Spleen (tissue), 7 donors: Measurements from ENCODE around the gene ADAMTS17.

Experiments used
- POLR2A ChIP-seq, 3 donors: fragments of 450-650 bp; IDR thresholded peaks; one replicate each; pipeline ENCODE4 v1.5.1; 2017; ENCODE audit warnings: antibody characterized with exemption in 3 of 3, mild to moderate bottlenecking in 1 of 3
- POLR2AphosphoS5 ChIP-seq, 3 donors: sonication (generic); formaldehyde crosslinking; IDR thresholded peaks; one replicate each; pipeline ENCODE4 v1.5.1; 2017; ENCODE audit warnings: antibody characterized with exemption in 3 of 3
- TF ChIP-seq, protein P1 (sequence below), 11 experiments: fragments of 200-600 bp in 7 of 11; fragments of 450-650 bp in 4 of 11; sonication (generic) in 4 of 11; IDR thresholded peaks in 8 of 11; conservative IDR thresholded peaks in 3 of 11; 1 replicate in 7 of 11; 2 replicates in 4 of 11; pipeline versions ENCODE4 v1.4.0 to v1.8.0; 2016 to 2021; ENCODE audit warnings: antibody characterized with exemption in 11 of 11, inconsistent platforms in 4 of 11, mild to moderate bottlenecking in 1 of 11
- donor health status: DM: no; HTN: no; CAD: no; lungs with moderate emphysema.
- donor health status: DM: no; HTN: no; CAD: no.
- donor health status: DM: no; HTN: no; CAD: no.

DNA sequence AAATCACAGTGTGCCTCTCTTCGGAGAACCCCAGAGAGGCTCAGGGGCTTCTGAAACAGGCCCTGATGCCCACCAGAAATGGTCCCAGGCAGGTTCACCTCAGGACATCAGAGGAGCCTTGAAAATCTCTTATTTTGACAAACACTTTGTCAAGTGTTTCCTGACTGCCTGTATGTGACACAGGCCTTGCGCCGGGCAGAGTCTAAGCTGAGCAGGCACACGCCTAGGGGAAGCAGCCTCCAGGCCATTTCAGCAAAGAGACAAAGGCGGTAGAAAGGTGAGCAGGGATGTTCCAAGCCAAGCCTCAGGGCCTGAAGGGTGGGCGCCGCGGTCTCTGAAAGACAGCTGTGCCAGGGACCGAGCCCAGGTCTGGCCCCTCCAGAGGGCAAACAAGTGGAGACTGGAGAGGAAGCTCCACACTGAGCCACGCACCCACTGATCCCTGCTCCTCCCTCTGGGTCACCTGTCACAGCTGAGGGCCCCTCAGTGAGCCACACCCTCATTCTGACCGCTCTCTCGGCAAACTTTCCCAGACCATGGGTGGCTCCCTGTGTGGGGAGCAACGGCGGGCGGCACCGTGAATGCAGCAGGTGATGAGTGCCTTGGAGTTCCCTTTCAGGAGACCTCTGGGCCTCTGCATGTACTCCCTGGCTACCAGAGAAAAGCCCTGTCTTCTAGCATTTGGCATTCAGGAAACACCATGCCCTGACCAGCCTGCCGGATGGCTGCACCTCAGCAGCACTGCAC lies 136.1 kb downstream of the ADAMTS17 start:
- TF ChIP-seq, protein P1, sequence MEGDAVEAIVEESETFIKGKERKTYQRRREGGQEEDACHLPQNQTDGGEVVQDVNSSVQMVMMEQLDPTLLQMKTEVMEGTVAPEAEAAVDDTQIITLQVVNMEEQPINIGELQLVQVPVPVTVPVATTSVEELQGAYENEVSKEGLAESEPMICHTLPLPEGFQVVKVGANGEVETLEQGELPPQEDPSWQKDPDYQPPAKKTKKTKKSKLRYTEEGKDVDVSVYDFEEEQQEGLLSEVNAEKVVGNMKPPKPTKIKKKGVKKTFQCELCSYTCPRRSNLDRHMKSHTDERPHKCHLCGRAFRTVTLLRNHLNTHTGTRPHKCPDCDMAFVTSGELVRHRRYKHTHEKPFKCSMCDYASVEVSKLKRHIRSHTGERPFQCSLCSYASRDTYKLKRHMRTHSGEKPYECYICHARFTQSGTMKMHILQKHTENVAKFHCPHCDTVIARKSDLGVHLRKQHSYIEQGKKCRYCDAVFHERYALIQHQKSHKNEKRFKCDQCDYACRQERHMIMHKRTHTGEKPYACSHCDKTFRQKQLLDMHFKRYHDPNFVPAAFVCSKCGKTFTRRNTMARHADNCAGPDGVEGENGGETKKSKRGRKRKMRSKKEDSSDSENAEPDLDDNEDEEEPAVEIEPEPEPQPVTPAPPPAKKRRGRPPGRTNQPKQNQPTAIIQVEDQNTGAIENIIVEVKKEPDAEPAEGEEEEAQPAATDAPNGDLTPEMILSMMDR (IDR thresholded peaks at IDR 0.05 in 8 of 11, conservative IDR thresholded peaks at IDR 0.05 in 3 of 11) = no peak
- TF ChIP-seq POLR2A (IDR thresholded peaks at IDR 0.05) (no peak), POLR2AphosphoS5 (IDR thresholded peaks at IDR 0.05) (no peak)
